Measurements from ENCODE around the gene ANAPC1.

GRCh38 chr2:111923276-111923804 lies 39.3 kb upstream of the ANAPC1 start:
- TF ChIP-seq KLF8 (tag by site-specific recombination; IDR thresholded peaks at IDR 0.05), result no peak
- TF ChIP-seq ZNF121 (tag by site-specific recombination; IDR thresholded peaks at IDR 0.05), result no peak
- TF ChIP-seq ZNF623 (tag by site-specific recombination; IDR thresholded peaks at IDR 0.05), result no peak
- TF ChIP-seq CTCF (tag by site-specific recombination; IDR thresholded peaks at IDR 0.05), result no peak
- no peak for TF ChIP-seq ZNF549 (tag by site-specific recombination; IDR thresholded peaks at IDR 0.05)
- TF ChIP-seq ZNF660 (tag by site-specific recombination; IDR thresholded peaks at IDR 0.05), result no peak
- TF ChIP-seq SETDB1 (IDR thresholded peaks at IDR 0.05; ENCODE audit: insufficient read length, low read length), result no peak
- TF ChIP-seq ZNF530 (tag by site-specific recombination; IDR thresholded peaks at IDR 0.05; ENCODE audit: low read depth), result no peak

Data from HEK293 (cell line).